ENCODE data around the gene PLIN5. TPM values are rescaled to one million over a fixed set of nuclear protein-coding genes. Genes with fewer than 3 reads are reported as not detected.
A peak's percentile ranks its signal among the peaks of the same experiment; 100 is the strongest.

PLIN5 gene
- total and polyA plus RNA-seq, 2 of the 8 experiments (the other 6 are each of a cell fraction or from before 2014, with no cell fraction given) = 2.0 to 2.5 TPM

DNA sequence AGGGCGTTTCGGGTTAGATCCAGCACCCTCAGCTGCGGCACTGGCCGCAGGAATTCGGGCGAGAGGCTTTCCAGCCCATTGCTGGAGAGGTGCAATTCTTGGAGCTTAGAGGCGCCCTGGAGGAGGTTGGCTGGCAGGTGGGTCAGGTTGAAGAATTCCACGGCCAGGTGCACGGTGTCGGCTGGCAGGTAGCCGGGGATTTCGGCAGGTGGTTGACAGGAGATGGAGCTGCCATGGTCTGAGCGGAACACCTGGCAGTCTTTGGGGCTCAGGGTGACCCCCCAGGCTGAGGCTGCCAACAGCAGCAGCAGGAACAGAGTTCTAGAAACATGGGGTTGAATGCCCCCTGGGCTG, 3.6 kb upstream of the PLIN5 start:
- WGBS, 2 experiments (ENCODE audit: extremely low coverage in 1 of 2, insufficient coverage in 1 of 2, insufficient read length in 1 of 2, insufficient replicate concordance in 2 of 2, low coverage in 1 of 2, low lambda C conversion rate in 2 of 2, missing lambda C conversion rate in 1 of 2) = 94% methylated on average over 13 of the region's 13 CpGs; no CpG with 5 or more reads in 1 of the 2 experiments
- CTCF ChIA-PET (ENCODE audit: partially characterized antibody) = interaction anchor here (0.7 to 11.6 kb wide), 17 partner anchors 9 to 138 kb away, joined by 3 to 174 read pairs (median 4); no protein-coding TSS in a partner anchor
- DNase-seq (ENCODE audit: low read depth in 1 of 2, low spot score in 2 of 2) = no peak
- no peak for TF ChIP-seq SP4 (IDR thresholded peaks at IDR 0.05; ENCODE audit: low read length)
- TF ChIP-seq USF2 (IDR thresholded peaks at IDR 0.05; ENCODE audit: low read length) = no peak
- no peak for TF ChIP-seq MAX (IDR thresholded peaks at IDR 0.05)
- TF ChIP-seq GTF2F1 (IDR thresholded peaks at IDR 0.05; ENCODE audit: borderline replicate concordance, low read depth, low read length) = no peak
- TF ChIP-seq BRCA1 (IDR thresholded peaks at IDR 0.05; ENCODE audit: low read depth, low read length) = no peak
- TF ChIP-seq NANOG (IDR thresholded peaks at IDR 0.05; ENCODE audit: insufficient read depth, low read depth, low read length, poor library complexity, severe bottlenecking) = no peak
- TF ChIP-seq NRF1 (IDR thresholded peaks at IDR 0.05; ENCODE audit: low read depth, low read length) = no peak
- TF ChIP-seq JUND (IDR thresholded peaks at IDR 0.05; ENCODE audit: low read length) = no peak
- no peak for TF ChIP-seq SUZ12 (IDR thresholded peaks at IDR 0.05; ENCODE audit: low read length)
- TF ChIP-seq FOSL1 (IDR thresholded peaks at IDR 0.05; ENCODE audit: insufficient read depth, low read depth, low read length) = no peak
- no peak for TF ChIP-seq YY1 (IDR thresholded peaks at IDR 0.05; ENCODE audit: low read depth, low read length)
- TF ChIP-seq POU5F1 (IDR thresholded peaks at IDR 0.05; ENCODE audit: low read depth, low read length) = no peak
- no peak for TF ChIP-seq EGR1 (IDR thresholded peaks at IDR 0.05; ENCODE audit: borderline replicate concordance, low read depth, low read length)

More for the DNA sequence above, 3.6 kb upstream of the PLIN5 start:
- Histone ChIP-seq H3K4me1 (replicated peaks in 1 of 4; ENCODE audit: control insufficient read depth in 3 of 4, insufficient read depth in 4 of 4, low read length in 3 of 4) (peaks cover 0 to 13% (median 5%) of the 10 kb centered on the region in 4 experiments; a peak in 5 of 7 replicates), H3K4ac (replicated peaks; ENCODE audit: insufficient read length, low read depth, low read length) (no peak overlapping the region), H3K56ac (replicated peaks; ENCODE audit: insufficient read length, low read depth, low read length) (no peak overlapping the region), H2AFZ (ENCODE audit: low read length) (no peak overlapping the region), H2BK5ac (ENCODE audit: low read depth, low read length) (no peak overlapping the region), H3K18ac (ENCODE audit: extremely low read depth, low read length) (no peak overlapping the region), H2AK5ac (ENCODE audit: low read depth, low read length) (no peak overlapping the region), H2BK20ac (ENCODE audit: low read length) (no peak overlapping the region), H3K9me3 (ENCODE audit: insufficient read depth in 2 of 2, low read depth in 1 of 2, low read length in 1 of 2) (no peaks in the 10 kb centered on the region; a peak in 1 of 4 replicates), H2BK120ac (replicated peaks; ENCODE audit: low read depth, low read length) (no peak overlapping the region), H3K4me2 (ENCODE audit: insufficient read depth in 1 of 2, low read depth in 2 of 2, low read length in 2 of 2) (no peak overlapping the region), H3K23me2 (ENCODE audit: low read depth, low read length) (peaks cover 4% of the 10 kb centered on the region; the same call in 1 of the 2 replicates), H3K36me3 (ENCODE audit: control insufficient read depth in 2 of 4, insufficient read depth in 4 of 4, low read length in 3 of 4) (peaks cover 0 to 3% (median 0%) of the 10 kb centered on the region in 4 experiments; a peak in 1 of 8 replicates), H3K23ac (ENCODE audit: insufficient read length) (no peak overlapping the region), H4K20me1 (replicated peaks in 1 of 2; ENCODE audit: control insufficient read depth in 1 of 2, insufficient read depth in 2 of 2, low read length in 2 of 2) (peaks cover 0 to 3% of the 10 kb centered on the region in 2 experiments), H3K14ac (ENCODE audit: insufficient read length) (no peak overlapping the region), H2BK15ac (ENCODE audit: low read length) (no peak overlapping the region), H3K79me1 (ENCODE audit: low read depth, low read length) (no peaks in the 10 kb centered on the region), H4K91ac (replicated peaks; ENCODE audit: insufficient read length, low read length) (no peak overlapping the region), H3K9ac (replicated peaks in 1 of 4; ENCODE audit: extremely low read depth in 1 of 4, low read depth in 3 of 4, low read length in 3 of 4) (no peak overlapping the region), H2BK12ac (ENCODE audit: low read depth, low read length) (no peak overlapping the region), H3K79me2 (ENCODE audit: control insufficient read depth in 1 of 2, insufficient read depth in 2 of 2, low read length in 2 of 2) (no peaks in the 10 kb centered on the region), H3K27ac (ENCODE audit: low read depth, low read length) (no peak overlapping the region), H3K4me3 (ENCODE audit: extremely low read depth in 1 of 4, insufficient read depth in 2 of 4, low read depth in 3 of 4, low read length in 4 of 4) (no peak overlapping the region), H3K27me3 (replicated peaks in 1 of 4; ENCODE audit: control insufficient read depth in 3 of 4, extremely low read depth in 1 of 4, insufficient read depth in 3 of 4, low read length in 3 of 4) (peaks cover 0 to 19% (median 14%) of the 10 kb centered on the region in 4 experiments; a peak in 4 of 7 replicates), H4K5ac (ENCODE audit: insufficient read length, low read depth, low read length) (no peak overlapping the region), H4K8ac (ENCODE audit: extremely low read depth, insufficient read depth, low read length) (peak overlapping the region; percentile 72; the same call in 1 of the 2 replicates)
- POLR2A ChIA-PET (ENCODE audit: partially characterized antibody) = interaction anchor here (0.6 to 1.8 kb wide), 2 partner anchors 9 to 23 kb away, joined by 3 to 5 read pairs; no protein-coding TSS in a partner anchor
- FAIRE-seq = no peak
